HL-60 (cell line): ENCODE measurements around the gene SFT2D3.

Experiments used
- DNase-seq, 2 experiments: peaks; one replicate each; pipeline ENCODE4 v3.0.0-alpha.2; 2010 to 2020; ENCODE audit warnings: low read depth in 1 of 2, low spot score in 1 of 2
- H3K27ac ChIP-seq: fragments of 250-450 bp; sonication (Bioruptor Pico); replicated peaks from 2 replicates; pipeline ENCODE4 v1.5.1; 2020; ENCODE audit warnings: mild to moderate bottlenecking, moderate library complexity
- H3K27me3 ChIP-seq: fragments of 250-450 bp; sonication (Bioruptor Pico); 2 replicates; pipeline ENCODE4 v1.5.1; 2021; ENCODE audit warnings: mild to moderate bottlenecking, moderate library complexity; ENCODE audit not compliant: insufficient read depth, poor library complexity, severe bottlenecking
- H3K4me3 ChIP-seq: replicated peaks from 2 replicates; pipeline ENCODE4 v1.5.1; 2011; ENCODE audit warnings: mild to moderate bottlenecking, control low read depth, low read length; ENCODE audit not compliant: insufficient read depth
- CTCF ChIP-seq: IDR thresholded peaks from one replicate; pipeline ENCODE4 v1.5.1; 2011; ENCODE audit warnings: low read length, control low read depth, inconsistent platforms; ENCODE audit not compliant: insufficient read depth
- GABPA ChIP-seq: IDR thresholded peaks from 2 replicates; pipeline ENCODE4 v1.6.1; 2012; ENCODE audit warnings: low read depth
- POLR2AphosphoS5 ChIP-seq: IDR thresholded peaks from 2 replicates; pipeline ENCODE4 v1.6.1; 2012; ENCODE audit warnings: low read depth
- REST ChIP-seq: IDR thresholded peaks from 2 replicates; pipeline ENCODE4 v1.6.1; 2012; ENCODE audit warnings: low read depth; ENCODE audit not compliant: insufficient replicate concordance
- SPI1 ChIP-seq: IDR thresholded peaks from 2 replicates; pipeline ENCODE4 v1.6.1; 2012; ENCODE audit warnings: low read depth, mild to moderate bottlenecking, borderline replicate concordance

Gene SFT2D3

DNA sequence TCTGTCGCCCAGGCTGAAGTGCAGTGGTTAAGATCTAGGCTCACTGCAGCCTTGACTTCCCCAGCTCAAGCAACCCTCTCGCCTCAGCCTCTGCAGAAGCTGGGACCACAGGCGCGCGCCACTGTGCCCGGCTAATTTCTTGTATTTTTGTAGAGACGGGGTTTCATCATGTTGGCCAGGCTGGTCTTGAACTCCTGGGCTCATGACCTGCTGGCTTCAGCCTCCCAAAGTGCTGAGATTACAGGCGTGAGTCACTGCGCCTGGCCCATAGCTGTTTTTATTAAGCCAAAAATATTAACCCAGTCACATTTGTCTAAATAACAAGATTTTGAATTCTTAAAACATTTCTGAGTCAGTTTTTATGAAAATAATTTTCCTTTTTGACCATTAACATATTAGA lies 6.3 kb upstream of the SFT2D3 start:
- TF ChIP-seq POLR2AphosphoS5: no peak
- TF ChIP-seq GABPA: no peak
- TF ChIP-seq SPI1: no peak
- TF ChIP-seq CTCF: no peak
- no peak for TF ChIP-seq REST
- H3K27me3 ChIP-seq: no peaks in the 10 kb centered on the region
- no peak overlapping the region for H3K27ac ChIP-seq
- no peak for DNase-seq
- no peak overlapping the region for H3K4me3 ChIP-seq

GRCh38 chr2:127695491-127696472 lies 5.5 kb upstream of the SFT2D3 start:
- Histone ChIP-seq H3K27ac (no peak overlapping the region), H3K27me3 (no peaks in the 10 kb centered on the region), H3K4me3 (no peak overlapping the region)
- TF ChIP-seq REST (no peak), CTCF (peak; percentile 8)
- peak in 1 of 2 experiments; percentile 61 for DNase-seq

DNA sequence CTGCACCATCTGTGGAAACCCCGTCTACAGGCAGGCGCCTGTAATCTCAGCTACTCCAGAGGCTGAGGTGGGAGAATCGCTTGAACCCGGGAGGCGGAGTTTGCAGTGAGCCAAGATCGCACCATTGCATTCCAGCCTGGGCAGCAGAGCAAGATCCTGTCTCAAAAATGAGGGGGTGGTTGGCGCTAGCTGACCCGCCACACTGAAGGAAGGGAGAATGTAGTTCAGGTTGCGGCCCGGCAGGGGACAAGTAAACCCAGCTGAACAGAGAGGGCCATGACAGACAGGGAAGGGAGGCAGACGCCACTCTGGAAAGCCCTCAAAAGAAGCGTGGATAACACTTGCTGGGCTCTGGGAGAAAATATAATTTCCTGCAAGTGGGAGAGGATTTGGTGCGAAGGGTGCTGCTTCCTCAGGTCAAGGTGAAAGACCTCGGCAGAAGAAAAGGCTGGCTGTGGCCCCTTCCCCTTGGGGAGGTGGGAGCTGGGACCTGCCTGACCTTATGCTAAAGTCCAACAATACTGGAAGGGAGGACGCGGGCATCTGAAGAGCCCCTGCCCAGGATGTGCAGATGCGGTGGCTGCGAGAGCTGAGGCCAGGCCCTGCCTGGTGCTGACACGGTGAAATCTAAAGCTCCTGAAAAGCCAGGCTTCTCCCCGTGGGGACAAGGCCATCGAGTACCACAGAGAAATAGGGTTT lies 3.7 kb upstream of the SFT2D3 start:
- no peaks in the 10 kb centered on the region for H3K27me3 ChIP-seq
- DNase-seq: no peak
- TF ChIP-seq GABPA (no peak), REST (no peak), SPI1 (no peak), CTCF (no peak), POLR2AphosphoS5 (no peak)
- H3K4me3 ChIP-seq: no peak overlapping the region
- no peak overlapping the region for H3K27ac ChIP-seq
